Keratinocyte (primary cell): ENCODE measurements around the gene RAB44.

ENCODE experiments used
- EZH2 ChIP-seq: IDR thresholded peaks from one replicate; pipeline ENCODE4 v1.6.1; 2012; ENCODE audit warnings: inconsistent platforms, mild to moderate bottlenecking, low read length, moderate library complexity
- TF ChIP-seq, protein P1 (sequence below), 3 experiments: IDR thresholded peaks in 1 of 3; conservative IDR thresholded peaks in 1 of 3; optimal IDR thresholded peaks in 1 of 3; 2 replicates in 2 of 3; 3 replicates in 1 of 3; pipeline versions ENCODE3 to v1.5.1; 2011; ENCODE audit warnings: low read length in 3 of 3, mild to moderate bottlenecking in 3 of 3, moderate library complexity in 2 of 3, control low read depth in 1 of 3, inconsistent platforms in 1 of 3; ENCODE audit not compliant: insufficient read depth in 2 of 3; ENCODE audit errors: extremely low read depth in 1 of 3

GRCh38 chr6:36666826-36667591 lies 30.6 kb upstream of the RAB44 start:
- TF ChIP-seq, protein P1, sequence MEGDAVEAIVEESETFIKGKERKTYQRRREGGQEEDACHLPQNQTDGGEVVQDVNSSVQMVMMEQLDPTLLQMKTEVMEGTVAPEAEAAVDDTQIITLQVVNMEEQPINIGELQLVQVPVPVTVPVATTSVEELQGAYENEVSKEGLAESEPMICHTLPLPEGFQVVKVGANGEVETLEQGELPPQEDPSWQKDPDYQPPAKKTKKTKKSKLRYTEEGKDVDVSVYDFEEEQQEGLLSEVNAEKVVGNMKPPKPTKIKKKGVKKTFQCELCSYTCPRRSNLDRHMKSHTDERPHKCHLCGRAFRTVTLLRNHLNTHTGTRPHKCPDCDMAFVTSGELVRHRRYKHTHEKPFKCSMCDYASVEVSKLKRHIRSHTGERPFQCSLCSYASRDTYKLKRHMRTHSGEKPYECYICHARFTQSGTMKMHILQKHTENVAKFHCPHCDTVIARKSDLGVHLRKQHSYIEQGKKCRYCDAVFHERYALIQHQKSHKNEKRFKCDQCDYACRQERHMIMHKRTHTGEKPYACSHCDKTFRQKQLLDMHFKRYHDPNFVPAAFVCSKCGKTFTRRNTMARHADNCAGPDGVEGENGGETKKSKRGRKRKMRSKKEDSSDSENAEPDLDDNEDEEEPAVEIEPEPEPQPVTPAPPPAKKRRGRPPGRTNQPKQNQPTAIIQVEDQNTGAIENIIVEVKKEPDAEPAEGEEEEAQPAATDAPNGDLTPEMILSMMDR (optimal IDR thresholded peaks at IDR 0.05 in 1 of 3, IDR thresholded peaks at IDR 0.05 in 1 of 3, conservative IDR thresholded peaks at IDR 0.05 in 1 of 3; ENCODE audit: extremely low read depth in 1 of 3, insufficient read depth in 2 of 3, low read length in 3 of 3), result no peak
- no peak for TF ChIP-seq EZH2
